ENCODE results near the gene RND3.

RND3 gene

GRCh38 chr2:150431561-150432311, 55.7 kb downstream of the RND3 start:
- DNase-seq: no peak

DNA sequence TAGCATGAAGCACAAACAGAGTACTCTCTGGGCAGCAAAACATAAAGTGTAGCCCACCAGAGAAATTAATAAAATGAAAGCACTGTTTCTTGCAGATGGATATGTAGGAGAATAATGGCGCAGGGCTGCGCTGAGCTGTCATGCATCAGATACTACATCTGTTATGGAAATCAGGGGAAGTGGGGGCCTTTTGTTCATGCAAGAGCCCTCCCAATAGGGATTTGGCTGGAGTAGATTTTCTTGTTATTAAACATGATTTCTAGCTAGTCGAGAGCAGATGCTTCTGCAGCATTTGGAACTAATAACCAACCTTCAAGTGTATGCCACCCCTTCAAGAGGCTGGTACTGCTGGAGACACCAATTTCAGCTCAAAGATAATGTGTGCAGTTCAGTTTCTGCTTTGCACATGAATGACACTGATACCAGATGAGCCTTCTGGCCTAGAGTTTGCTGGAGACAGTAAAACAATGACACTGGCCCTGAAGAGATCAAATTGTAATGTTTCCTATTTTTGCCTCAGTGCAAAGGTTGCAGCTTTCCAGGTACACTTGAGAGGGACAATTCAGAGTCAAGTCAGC, 58.0 kb downstream of the RND3 start:
- DNase-seq: no peak

DNA sequence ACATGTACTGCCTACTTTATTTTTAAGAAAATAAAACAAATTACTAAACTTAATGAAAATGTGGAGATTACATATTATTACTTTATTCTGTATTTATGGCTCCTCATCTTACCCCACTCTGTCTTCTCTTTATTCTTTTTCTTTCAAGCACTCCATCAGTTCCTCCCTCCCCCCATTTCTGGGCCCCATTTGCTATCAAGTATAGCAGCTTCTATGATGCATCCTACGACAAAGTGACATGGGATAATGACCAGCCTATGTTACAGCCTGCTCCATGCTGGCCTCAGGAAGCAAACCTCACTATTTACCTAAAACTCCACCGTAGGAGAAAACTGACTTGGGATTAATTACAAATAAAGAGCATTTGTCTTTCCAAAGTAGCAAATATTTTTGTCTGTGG, 58.8 kb downstream of the RND3 start:
- no peak for DNase-seq

GRCh38 chr2:150427298-150427697, 60.2 kb downstream of the RND3 start:
- DNase-seq: no peak

DNA sequence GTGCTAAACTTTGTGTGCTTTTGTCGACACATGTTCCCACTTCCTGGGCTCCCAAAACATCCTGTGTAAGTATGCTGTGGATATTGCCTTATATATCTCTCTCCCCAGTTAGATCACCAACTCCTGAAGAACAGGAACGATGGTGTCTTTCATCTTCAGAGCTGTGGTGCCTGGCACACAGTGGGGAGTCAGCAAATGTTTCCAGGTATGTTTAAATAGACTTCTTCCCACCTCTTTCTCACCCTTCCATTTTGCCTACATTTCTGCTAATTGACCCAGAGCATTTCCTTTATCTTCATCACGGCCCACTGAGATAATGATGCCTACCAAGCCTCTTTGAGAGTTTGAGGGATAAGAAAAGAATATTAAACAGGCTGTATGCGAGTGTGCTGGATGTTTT, 60.7 kb downstream of the RND3 start:
- no peak for DNase-seq

DNA sequence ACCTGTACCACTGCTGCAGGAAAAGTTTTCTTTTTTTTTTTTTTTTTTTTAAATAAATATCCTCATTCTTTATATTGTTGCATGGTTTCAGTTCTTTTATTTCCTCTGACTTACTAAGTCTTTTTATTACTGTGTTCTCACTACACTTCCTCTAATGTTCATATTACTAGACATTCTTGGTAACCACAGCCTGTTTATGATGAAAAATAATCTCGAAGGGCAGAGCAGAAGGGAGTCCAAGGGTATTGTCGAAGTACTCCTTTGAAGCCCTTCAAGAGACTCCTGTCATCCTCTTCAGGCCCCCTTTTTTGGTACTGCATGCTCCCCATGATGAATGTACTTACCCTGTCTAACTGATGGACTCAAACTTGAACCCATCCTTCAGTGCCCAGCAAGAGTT, 61.2 kb downstream of the RND3 start:
- no peak for DNase-seq

- DNase-seq: no peak
Measured at GRCh38 chr2:150425121-150425955, 62.1 kb downstream of the RND3 start.

- DNase-seq: no peak
Measured at GRCh38 chr2:150424406-150424805, 63.1 kb downstream of the RND3 start.

DNA sequence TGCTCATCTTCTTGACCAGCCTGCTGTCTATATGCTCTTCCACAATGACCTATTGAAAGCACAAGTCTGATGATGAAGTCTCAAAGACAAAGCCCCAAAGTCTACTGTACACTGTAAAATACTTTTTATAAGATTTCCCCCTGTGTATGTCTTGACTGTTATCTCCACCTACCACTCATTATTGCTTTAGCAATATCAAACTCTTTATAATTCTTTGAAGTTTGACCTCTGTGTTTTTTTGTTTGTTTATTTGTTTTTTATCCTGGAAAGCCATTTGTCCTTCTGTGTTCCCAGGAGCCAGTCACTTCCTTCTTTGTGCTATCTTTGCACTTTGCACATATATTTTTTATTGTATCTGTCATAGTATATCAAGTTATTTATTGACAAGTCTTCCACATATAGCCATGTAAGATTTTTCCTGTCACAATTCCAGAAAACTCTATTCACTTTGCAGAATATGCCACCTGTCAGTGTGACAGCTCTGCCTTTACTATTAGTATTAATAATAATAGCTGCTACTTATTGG, 66.3 kb downstream of the RND3 start:
- no peak for DNase-seq

- DNase-seq: no peak
Measured at GRCh38 chr2:150418916-150419315, 68.6 kb downstream of the RND3 start.
